Right ventricle myocardium inferior (tissue), 1 donor: Measurements from ENCODE around the gene KRT86. TPM values are rescaled to one million over a fixed set of nuclear protein-coding genes. Genes with fewer than 3 reads are reported as not detected.
A peak's percentile ranks its signal among the peaks of the same experiment; 100 is the strongest.
"Not testable (repeated sequence)": the region's sequence is repeated elsewhere in the genome, so short reads cannot be mapped to it uniquely, and the experiment has no call there.

Experiments used
- ATAC-seq: fragments of 200-7000 bp; cut with Tn5 transposase; one replicate; pipeline ENCODE4 v1.9.1; 2020; ENCODE audit warnings: mild to moderate bottlenecking, moderate library complexity
- DNase-seq: peaks from one replicate; pipeline ENCODE4 v3.0.0; 2021; ENCODE audit errors: missing footprints
- intact Hi-C: fragments of 100-400 bp; cut with DNase I; formaldehyde crosslinking; loops from one replicate; pipeline ENCODE4 v1.11.0; 2022
- total RNA-seq: library from RNA; stranded (reverse); fragmentation: NEBNext Ultra II Directional; extraction: Animal tissue kit (Norgen Biotek cat#: 25700); gene quantifications from one replicate; pipeline ENCODE4 v1.2.1, GENCODE V29; 2021
- donor health status: DM: no; HTN: yes; CAD: no; lungs with severe emphysema.

KRT86 gene
- total RNA-seq, 1 donor from 2014 or later, result not detected

DNA sequence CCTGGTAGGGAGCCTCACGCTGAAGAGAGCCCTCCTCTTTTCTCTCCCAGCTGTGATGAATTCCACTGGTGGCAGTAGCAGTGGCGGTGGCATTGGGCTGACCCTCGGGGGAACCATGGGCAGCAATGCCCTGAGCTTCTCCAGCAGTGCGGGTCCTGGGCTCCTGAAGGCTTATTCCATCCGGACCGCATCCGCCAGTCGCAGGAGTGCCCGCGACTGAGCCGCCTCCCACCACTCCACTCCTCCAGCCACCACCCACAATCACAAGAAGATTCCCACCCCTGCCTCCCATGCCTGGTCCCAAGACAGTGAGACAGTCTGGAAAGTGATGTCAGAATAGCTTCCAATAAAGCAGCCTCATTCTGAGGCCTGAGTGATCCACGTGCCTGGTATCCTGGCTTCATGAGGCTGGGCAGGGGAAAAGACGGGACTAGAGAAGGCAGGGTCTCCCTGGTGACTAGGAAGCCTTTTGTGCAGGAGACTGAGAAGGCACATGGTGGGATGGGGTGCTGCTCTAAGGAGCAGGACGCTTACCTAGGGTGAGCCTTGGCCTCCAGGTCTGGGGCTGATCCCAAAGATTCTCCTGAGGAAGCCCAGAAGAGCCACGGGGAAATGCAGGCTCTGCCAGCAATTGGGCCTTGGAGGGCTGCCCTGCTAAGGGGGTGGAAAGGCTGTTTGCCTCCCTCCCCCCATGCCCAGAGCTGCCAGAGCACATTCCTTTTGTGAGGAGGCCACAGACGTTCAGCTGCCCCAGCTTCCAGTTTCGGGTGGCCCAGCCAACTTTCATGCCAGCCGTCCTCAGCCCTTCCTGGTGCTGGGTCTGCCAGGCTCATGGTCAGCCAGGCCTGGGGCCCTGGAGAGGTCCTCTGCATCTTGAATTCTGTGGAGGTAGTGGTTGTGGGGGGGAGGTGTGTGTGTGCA lies 25.6 kb upstream of the KRT86 start:
- ATAC-seq (peak; percentile 87), DNase-seq (no peak)
- intact Hi-C loops, result no loop called here

- no peak for ATAC-seq
- intact Hi-C loops, result no loop called here
- no peak for DNase-seq
Observed at GRCh38 chr12:52249511-52250047, 24.9 kb upstream of the KRT86 start.

DNA sequence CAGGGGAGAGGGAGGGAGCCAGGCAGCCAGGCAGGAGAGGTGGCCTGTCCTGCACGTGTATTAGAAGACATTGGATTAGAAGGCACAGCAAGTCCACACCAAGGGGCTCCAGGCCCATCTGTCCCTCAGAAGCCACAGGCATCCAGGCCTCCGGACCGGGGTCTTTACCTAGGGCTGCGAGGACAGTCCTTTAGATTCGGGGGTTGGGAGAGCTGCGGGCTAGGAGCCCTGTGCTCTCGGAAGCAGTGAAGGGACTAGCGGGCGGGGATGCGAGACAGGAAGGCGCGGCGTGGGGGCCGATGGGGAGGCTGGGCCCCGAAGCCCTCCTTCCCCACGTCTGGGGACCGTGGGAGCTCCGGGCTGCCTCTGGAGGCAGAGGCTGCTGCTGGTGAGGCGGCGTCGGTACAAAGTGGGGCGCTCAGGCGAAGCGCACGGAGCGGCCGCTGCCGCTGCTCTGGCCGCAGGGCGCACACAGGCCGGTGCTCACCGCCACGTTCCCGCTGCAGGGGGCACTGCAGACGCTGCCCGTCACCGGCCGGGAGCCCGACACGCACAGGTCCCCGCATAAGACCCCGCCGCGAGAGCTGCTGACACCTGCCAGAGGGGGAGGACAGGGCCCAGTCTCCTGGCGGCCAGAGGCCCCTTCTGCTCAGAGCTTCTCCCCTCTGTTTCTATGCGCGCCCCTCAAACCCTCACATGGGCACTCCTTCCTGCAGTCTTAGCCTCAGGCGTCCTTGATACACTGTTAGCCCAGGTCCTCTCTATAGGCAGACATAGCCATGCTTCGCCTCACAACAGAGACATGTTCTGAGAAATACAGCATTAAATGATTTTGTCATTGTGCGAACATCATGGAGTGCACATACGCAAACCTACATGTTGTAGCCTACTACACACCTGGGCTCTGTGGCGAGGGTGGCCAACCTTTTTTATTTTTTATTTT lies 24.1 kb upstream of the KRT86 start:
- ATAC-seq, result no peak
- DNase-seq, result no peak
- intact Hi-C loops, result no loop called here

DNA sequence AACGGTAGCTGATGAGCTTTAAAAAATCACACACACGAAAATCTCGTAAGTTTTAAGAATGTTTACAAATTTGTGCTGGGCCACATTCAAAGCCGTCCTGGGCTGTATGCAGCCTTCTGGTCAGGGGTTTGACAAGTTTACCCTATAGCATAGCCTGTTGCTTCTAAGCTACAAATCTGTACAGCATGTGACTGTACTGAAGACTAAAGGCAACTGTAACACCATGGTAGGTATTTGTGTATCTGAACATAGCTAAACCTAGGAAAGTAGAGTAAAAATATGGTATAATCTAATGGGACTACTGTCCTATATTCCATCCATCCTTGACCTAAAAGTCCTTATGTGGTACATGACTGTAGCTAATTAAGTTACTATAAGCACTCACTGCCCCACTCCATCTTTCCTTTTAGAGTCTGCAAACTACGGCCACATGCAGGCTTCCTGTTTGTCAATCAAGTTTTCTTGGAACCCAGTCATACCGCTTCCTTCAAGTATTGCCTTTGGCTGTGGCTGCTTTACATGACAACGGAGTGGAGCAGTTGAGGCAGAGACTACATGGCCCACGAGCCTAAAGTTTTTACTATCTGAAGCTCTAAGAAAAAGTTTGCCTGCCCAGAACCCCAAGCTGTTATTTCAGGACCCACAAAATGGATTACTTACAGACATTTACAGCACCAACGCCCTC lies 22.9 kb upstream of the KRT86 start:
- DNase-seq, result no peak
- ATAC-seq, result no peak
- intact Hi-C loops, result no loop called here

DNA sequence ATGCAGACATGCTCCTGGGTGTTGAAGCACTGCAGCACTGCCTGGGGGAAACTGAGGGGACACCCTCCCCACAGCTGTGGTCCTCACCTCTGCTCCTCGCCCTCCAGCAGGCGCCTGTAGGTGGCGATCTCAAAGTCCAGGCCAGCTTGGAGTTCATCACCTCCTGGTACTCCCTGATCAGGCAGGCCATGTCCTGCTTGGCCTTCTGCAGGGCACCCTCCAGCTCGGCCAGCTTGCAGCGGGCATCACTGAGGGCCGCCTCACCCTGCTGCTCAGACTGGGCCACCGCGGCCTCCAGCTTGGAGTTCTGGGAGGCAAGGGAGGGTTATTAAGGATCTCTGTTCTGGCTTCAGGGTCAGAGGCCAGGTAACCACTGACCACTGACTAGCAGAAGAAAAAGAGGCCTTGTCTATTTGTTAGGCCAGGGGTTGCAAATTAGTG lies 22.2 kb upstream of the KRT86 start:
- intact Hi-C loops, ATAC-seq, DNase-seq: not testable (repeated sequence)

- intact Hi-C loops, result no loop called here
- no peak for ATAC-seq
- no peak for DNase-seq
Observed at GRCh38 chr12:52252728-52253343, 21.6 kb upstream of the KRT86 start.

- intact Hi-C loops, result no loop called here
- DNase-seq (no peak), ATAC-seq (no peak)
Observed at GRCh38 chr12:52253391-52254179, 20.9 kb upstream of the KRT86 start.

GRCh38 chr12:52254180-52254964 lies 20.1 kb upstream of the KRT86 start:
- no peak for ATAC-seq
- intact Hi-C loops, result no loop called here
- peak; percentile 21 for DNase-seq

- peak; percentile 39 for DNase-seq
- intact Hi-C loops, result no loop called here
Observed at GRCh38 chr12:52254965-52255751, 19.3 kb upstream of the KRT86 start.

GRCh38 chr12:52255926-52256583 lies 18.4 kb upstream of the KRT86 start:
- ATAC-seq, result no peak
- DNase-seq, result no peak
- intact Hi-C loops, result no loop called here

More at GRCh38 chr12:52254965-52255751, 19.3 kb upstream of the KRT86 start:
- no peak for ATAC-seq

GRCh38 chr12:52256584-52256935 lies 17.9 kb upstream of the KRT86 start:
- no peak for ATAC-seq
- intact Hi-C loops, result no loop called here
- DNase-seq, result no peak

DNA sequence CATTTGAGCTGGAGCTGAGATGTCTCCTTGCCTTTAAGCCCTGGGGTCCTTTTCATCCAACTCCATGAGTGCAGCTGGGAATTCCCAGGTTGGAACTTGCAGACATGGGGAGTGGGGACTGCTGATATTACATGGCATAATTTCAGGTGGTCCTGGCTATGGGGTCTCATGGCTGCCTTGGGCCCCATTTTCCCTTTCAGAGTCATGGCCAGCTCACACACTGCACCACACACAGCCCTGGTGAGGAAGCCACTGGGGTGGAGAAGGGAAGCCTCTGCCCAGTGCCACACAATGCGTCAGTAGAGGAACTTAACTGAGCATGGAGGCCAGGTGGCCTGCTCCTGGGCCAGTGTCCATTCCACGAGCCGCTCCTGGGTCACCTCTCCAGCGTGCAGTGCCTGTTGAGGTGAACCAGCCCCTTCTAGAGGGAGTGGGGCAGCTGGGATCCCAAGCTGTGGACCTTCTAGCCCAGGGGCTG lies 17.3 kb upstream of the KRT86 start:
- intact Hi-C loops, result no loop called here
- DNase-seq, result no peak
- ATAC-seq, result no peak

DNA sequence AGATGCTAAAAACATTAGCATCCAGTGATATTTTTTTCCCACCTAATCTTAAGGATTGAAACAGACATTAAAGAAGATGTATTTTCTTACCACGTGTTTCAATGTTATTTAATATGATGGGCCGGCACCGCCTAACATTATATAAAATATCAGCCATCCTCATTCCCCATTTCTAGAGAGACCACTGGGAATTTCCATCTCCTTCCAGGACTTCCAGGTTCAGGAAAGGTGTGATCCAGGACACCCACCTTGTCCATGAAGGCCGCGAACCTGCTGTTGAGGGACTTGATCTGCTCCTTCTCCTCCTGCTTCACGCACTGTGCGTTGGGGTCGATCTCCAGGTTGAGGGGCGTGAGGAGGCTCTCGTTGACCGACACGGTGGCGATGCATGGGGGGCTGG lies 16.5 kb upstream of the KRT86 start:
- ATAC-seq, intact Hi-C loops, DNase-seq: not testable (repeated sequence)

GRCh38 chr12:52258335-52258901 lies 16.0 kb upstream of the KRT86 start:
- no peak for DNase-seq
- ATAC-seq, result no peak
- intact Hi-C loops, result no loop called here

- DNase-seq, result no peak
- ATAC-seq, result no peak
- intact Hi-C loops, result no loop called here
Observed at GRCh38 chr12:52259657-52260243, 14.7 kb upstream of the KRT86 start.
